Stomach smooth muscle (tissue), 2 donors: Measurements from ENCODE around the gene ST3GAL6.

ENCODE experiments used
- H3K27ac ChIP-seq: one replicate; pipeline ENCODE4 v1.7.0; 2013; ENCODE audit warnings: mild to moderate bottlenecking, low read length, inconsistent platforms
- H3K27me3 ChIP-seq, 2 donors: one replicate each; pipeline ENCODE4 v1.7.0; 2013; ENCODE audit warnings: low read length in 2 of 2; ENCODE audit not compliant: insufficient read depth in 2 of 2, control insufficient read depth in 1 of 2
- H3K36me3 ChIP-seq, 2 donors: one replicate each; pipeline ENCODE4 v1.7.0; 2013; ENCODE audit warnings: low read length in 2 of 2; ENCODE audit not compliant: control insufficient read depth in 2 of 2, insufficient read depth in 2 of 2
- H3K4me1 ChIP-seq: one replicate; pipeline ENCODE4 v1.7.0; 2013; ENCODE audit warnings: low read length; ENCODE audit not compliant: control insufficient read depth, insufficient read depth
- H3K4me3 ChIP-seq, 2 donors: one replicate each; pipeline ENCODE4 v1.7.0; 2013; ENCODE audit warnings: low read length in 2 of 2
- H3K9ac ChIP-seq, 2 donors: one replicate each; pipeline ENCODE4 v1.7.0; 2013; ENCODE audit warnings: low read length in 2 of 2, mild to moderate bottlenecking in 1 of 2
- H3K9me3 ChIP-seq, 2 donors: one replicate each; pipeline ENCODE4 v1.7.0; 2013; ENCODE audit warnings: low read length in 2 of 2; ENCODE audit not compliant: control insufficient read depth in 2 of 2
- donor health status: healthy.
- donor health status: Pancreatic carcinoma.

ST3GAL6 gene

DNA sequence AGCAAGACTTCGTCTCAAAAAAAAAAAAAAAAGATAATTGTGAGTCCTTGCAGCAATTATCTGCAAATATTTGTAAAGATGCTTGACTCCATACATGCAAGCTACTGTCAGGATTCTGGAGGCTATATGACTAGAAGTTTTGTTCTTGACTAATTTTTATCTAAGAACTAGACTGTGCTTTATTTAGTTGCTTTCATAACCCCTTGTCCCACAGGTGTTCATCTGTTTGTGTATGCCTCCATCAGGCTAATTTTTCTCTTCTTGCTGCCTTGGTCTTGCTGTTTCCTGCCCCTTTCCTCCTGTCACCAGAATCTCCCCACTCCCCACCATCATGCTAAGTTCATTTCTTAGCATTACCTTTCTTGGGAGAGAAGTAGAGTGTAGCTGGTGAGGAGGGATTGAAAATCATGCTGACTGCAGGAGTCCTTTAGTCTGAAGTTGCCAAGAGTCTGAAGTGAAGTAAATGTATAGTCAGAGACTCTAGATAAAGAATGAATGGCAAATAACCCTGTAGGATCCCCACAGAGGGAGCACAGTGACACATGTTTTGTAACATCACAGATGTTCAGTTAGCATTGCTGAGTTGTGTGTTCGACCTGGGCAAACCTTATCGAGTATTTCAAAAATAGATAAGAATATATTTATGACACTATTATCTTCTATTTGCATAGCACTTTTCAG lies 12.5 kb downstream of the ST3GAL6 start:
- Histone ChIP-seq H3K4me3 (no peak overlapping the region), H3K9me3 (no peaks in the 10 kb centered on the region), H3K4me1 (peaks cover 2% of the 10 kb centered on the region), H3K9ac (no peak overlapping the region), H3K36me3 (no peaks in the 10 kb centered on the region), H3K27ac (no peak overlapping the region), H3K27me3 (no peaks in the 10 kb centered on the region)

GRCh38 chr3:98776140-98776493 lies 13.0 kb downstream of the ST3GAL6 start:
- no peak overlapping the region for H3K9ac ChIP-seq
- H3K9me3 ChIP-seq = no peaks in the 10 kb centered on the region
- H3K27me3 ChIP-seq = no peaks in the 10 kb centered on the region
- H3K4me3 ChIP-seq = no peak overlapping the region
- H3K36me3 ChIP-seq = no peaks in the 10 kb centered on the region
- peaks cover 2% of the 10 kb centered on the region for H3K4me1 ChIP-seq
- no peak overlapping the region for H3K27ac ChIP-seq

GRCh38 chr3:98777286-98777685 lies 14.1 kb downstream of the ST3GAL6 start:
- Histone ChIP-seq H3K4me3 (no peak overlapping the region), H3K36me3 (no peaks in the 10 kb centered on the region), H3K27ac (no peak overlapping the region), H3K9me3 (no peaks in the 10 kb centered on the region), H3K4me1 (peaks cover 2% of the 10 kb centered on the region), H3K27me3 (no peaks in the 10 kb centered on the region), H3K9ac (no peak overlapping the region)

DNA sequence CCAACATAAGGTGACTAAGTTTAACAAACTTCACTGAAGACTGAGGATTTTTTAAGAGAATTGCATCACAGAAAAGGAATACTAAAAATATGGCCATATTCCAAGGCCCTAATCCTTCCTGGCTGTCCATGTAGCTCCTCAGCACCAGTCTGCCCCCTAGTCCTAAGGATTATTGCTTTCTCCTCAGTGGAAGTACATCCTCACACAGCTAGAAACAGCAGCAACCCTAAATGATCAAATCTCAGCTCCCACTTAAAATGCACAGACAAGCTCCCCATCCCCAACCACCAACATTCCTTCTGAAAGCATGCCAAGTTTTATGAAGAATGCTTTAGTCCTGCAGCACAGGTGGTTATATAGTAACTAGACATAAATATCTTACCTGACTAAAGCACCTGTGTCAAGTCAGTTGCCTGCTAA lies 14.7 kb downstream of the ST3GAL6 start:
- Histone ChIP-seq H3K4me1 (peaks cover 2% of the 10 kb centered on the region), H3K9me3 (no peaks in the 10 kb centered on the region), H3K36me3 (no peaks in the 10 kb centered on the region), H3K27ac (no peak overlapping the region), H3K27me3 (no peaks in the 10 kb centered on the region), H3K9ac (no peak overlapping the region), H3K4me3 (no peak overlapping the region)

DNA sequence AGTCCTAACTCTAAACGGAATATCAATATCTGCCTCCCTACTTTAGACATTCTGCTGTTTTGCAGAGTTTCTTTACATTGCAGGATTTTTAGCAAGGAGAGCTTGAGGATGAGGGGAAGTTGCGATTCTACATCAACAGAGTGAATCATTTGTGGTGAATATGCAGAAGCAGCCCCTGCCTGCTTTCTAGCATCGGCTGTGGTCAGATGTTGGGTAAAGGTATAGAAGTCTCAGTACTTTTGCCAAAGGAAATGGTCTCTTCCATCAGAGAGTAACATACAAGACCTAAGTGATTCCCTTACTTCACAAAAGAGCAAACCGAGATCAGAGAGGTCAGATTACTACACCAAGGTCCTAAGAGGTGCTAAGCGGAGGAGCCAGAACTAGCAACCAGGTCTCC lies 15.2 kb downstream of the ST3GAL6 start:
- Histone ChIP-seq H3K36me3 (peaks cover 0 to 2% of the 10 kb centered on the region in 2 donors), H3K4me3 (no peak overlapping the region), H3K9me3 (no peaks in the 10 kb centered on the region), H3K27ac (no peak overlapping the region), H3K4me1 (peaks cover 2% of the 10 kb centered on the region), H3K9ac (no peak overlapping the region), H3K27me3 (no peaks in the 10 kb centered on the region)

- Histone ChIP-seq H3K4me1 (peaks cover 2% of the 10 kb centered on the region), H3K9me3 (no peaks in the 10 kb centered on the region), H3K36me3 (peaks cover 0 to 2% of the 10 kb centered on the region in 2 donors), H3K27ac (no peak overlapping the region), H3K27me3 (no peaks in the 10 kb centered on the region), H3K9ac (no peak overlapping the region), H3K4me3 (no peak overlapping the region)
Observed at GRCh38 chr3:98778852-98779413, 15.8 kb downstream of the ST3GAL6 start.

GRCh38 chr3:98779541-98780335 lies 16.6 kb downstream of the ST3GAL6 start:
- H3K4me1 ChIP-seq = peaks cover 2% of the 10 kb centered on the region

GRCh38 chr3:98780343-98780742 lies 17.2 kb downstream of the ST3GAL6 start:
- Histone ChIP-seq H3K9me3 (no peaks in the 10 kb centered on the region), H3K36me3 (peaks cover 0 to 2% of the 10 kb centered on the region in 2 donors), H3K4me3 (no peak overlapping the region), H3K27me3 (no peaks in the 10 kb centered on the region), H3K4me1 (peaks cover 2% of the 10 kb centered on the region), H3K9ac (no peak overlapping the region), H3K27ac (no peak overlapping the region)

More at GRCh38 chr3:98779541-98780335, 16.6 kb downstream of the ST3GAL6 start:
- Histone ChIP-seq H3K4me3 (no peak overlapping the region), H3K27ac (no peak overlapping the region), H3K27me3 (no peaks in the 10 kb centered on the region), H3K9ac (no peak overlapping the region), H3K9me3 (no peaks in the 10 kb centered on the region), H3K36me3 (peaks cover 0 to 2% of the 10 kb centered on the region in 2 donors)

GRCh38 chr3:98782824-98783500 lies 19.8 kb downstream of the ST3GAL6 start:
- Histone ChIP-seq H3K9me3 (no peaks in the 10 kb centered on the region), H3K4me3 (no peak overlapping the region), H3K4me1 (no peaks in the 10 kb centered on the region), H3K27me3 (no peaks in the 10 kb centered on the region), H3K36me3 (peaks cover 0 to 2% of the 10 kb centered on the region in 2 donors), H3K27ac (no peak overlapping the region), H3K9ac (no peak overlapping the region)

DNA sequence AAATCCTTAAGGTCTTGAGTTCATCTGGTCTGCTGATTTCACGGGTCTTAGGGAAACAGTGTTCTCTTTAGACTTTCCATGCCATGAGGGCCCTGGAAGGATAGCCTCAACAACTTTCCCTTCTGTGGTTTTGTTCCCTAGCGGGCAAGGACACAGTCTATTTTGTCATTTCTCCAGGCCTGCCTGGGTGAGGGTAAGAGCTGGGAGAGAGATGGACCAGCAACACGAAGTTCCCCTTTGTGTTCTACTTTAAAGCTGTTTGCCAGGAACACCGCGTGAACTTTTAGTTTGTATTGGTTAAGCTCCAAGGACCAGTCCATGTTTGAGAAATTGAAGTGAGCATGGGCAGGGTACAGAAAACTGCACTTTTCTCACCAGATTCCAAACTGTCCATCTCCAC lies 20.9 kb downstream of the ST3GAL6 start:
- H3K27me3 ChIP-seq = no peaks in the 10 kb centered on the region
- H3K9ac ChIP-seq = no peak overlapping the region
- no peaks in the 10 kb centered on the region for H3K4me1 ChIP-seq
- no peaks in the 10 kb centered on the region for H3K9me3 ChIP-seq
- no peak overlapping the region for H3K27ac ChIP-seq
- peaks cover 0 to 2% of the 10 kb centered on the region in 2 donors for H3K36me3 ChIP-seq
- H3K4me3 ChIP-seq = no peak overlapping the region
